Endothelial cell (in vitro differentiated cells): ENCODE data around the gene ITGB7. TPM values are rescaled to one million over a fixed set of nuclear protein-coding genes. Genes with fewer than 3 reads are reported as not detected.

Source experiments
- DNase-seq: peaks from one replicate; pipeline ENCODE4 v3.0.0; 2021; ENCODE audit warnings: low spot score
- H3K27ac Mint-ChIP-seq: one replicate; pipeline ENCODE4 v1.8.0; 2021; ENCODE audit warnings: mixed read lengths, inconsistent platforms; ENCODE audit not compliant: unreplicated experiment
- H3K27me3 Mint-ChIP-seq: one replicate; pipeline ENCODE4 v1.8.0; 2021; ENCODE audit warnings: mild to moderate bottlenecking, moderate library complexity, mixed read lengths, inconsistent platforms; ENCODE audit not compliant: unreplicated experiment
- H3K36me3 Mint-ChIP-seq: one replicate; pipeline ENCODE4 v1.8.0; 2021; ENCODE audit warnings: mild to moderate bottlenecking, low read depth, mixed read lengths, inconsistent platforms; ENCODE audit not compliant: unreplicated experiment
- H3K4me1 Mint-ChIP-seq: one replicate; pipeline ENCODE4 v1.8.0; 2021; ENCODE audit warnings: mild to moderate bottlenecking, mixed read lengths, inconsistent platforms; ENCODE audit not compliant: unreplicated experiment
- H3K4me3 Mint-ChIP-seq: one replicate; pipeline ENCODE4 v1.8.0; 2021; ENCODE audit warnings: mild to moderate bottlenecking, mixed read lengths, inconsistent platforms; ENCODE audit not compliant: unreplicated experiment
- H3K9me3 Mint-ChIP-seq: one replicate; pipeline ENCODE4 v1.8.0; 2021; ENCODE audit warnings: mixed read lengths, inconsistent platforms; ENCODE audit not compliant: unreplicated experiment
- total RNA-seq: library from RNA; stranded (reverse); fragmentation: NEBNext Ultra II Directional; extraction: Animal tissue kit (Norgen Biotek cat#: 25700); gene quantifications from one replicate; pipeline ENCODE4 v1.2.1, GENCODE V29; 2021; ENCODE audit not compliant: unreplicated experiment
- TF ChIP-seq, protein P1 (sequence below): fragments of 200-600 bp; sonication (generic); IDR thresholded peaks from one replicate; pipeline ENCODE4 v1.5.0; 2021; ENCODE audit warnings: antibody characterized with exemption; ENCODE audit not compliant: unreplicated experiment

ITGB7 gene
- total RNA-seq, 1 donor from 2014 or later: 0.56 TPM

DNA sequence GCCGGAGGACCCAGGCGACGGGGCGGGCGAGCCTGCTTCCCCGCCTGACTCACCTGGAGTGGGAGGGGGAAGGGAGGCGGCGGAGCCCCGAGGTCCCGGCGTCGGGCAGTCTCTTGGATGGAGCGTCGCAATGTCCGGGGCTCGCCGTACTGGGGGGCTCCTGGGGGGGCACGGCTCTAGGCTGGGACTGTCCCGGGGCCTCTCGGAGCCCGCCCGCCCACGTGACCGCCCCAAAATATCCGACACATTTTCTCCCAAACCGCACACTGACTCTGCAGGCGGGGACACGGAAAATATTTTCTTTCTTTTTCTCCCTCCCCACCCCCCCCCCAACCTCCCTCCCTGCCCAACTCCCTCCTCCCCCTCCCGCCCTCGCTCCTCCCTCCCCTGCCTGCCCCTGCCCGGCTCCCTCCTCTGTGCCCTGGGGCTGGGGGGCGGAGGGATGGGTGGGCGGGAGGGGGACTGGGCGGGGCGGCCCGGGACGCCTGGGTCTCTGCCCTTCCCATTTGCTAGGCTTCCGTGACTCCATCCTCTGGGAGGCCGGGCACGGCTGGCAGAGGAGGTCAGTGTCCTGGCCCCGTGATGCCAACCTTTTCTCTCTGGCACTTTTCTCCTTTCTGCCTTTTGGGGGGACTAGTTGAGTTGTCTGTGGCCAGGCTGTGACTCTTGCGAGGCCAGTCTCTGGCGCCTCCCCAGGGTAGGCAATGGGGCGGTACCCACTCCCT, 25.0 kb upstream of the ITGB7 start, which contains the start of gene RARG:
Gene RARG, minus strand, starts transcription at position 289 of the 725 bp plus-strand sequence. CDS start 4,664 bp downstream, outside the sequence.
- peak within 1 kb of the TSS; percentile 87 for H3K4me3 Mint-ChIP-seq
- H3K9me3 Mint-ChIP-seq: no peaks in the 10 kb centered on the region
- peaks cover 18% of the 10 kb centered on the region for H3K27me3 Mint-ChIP-seq
- H3K4me1 Mint-ChIP-seq: peaks cover 29% of the 10 kb centered on the region
- TF ChIP-seq, protein P1, sequence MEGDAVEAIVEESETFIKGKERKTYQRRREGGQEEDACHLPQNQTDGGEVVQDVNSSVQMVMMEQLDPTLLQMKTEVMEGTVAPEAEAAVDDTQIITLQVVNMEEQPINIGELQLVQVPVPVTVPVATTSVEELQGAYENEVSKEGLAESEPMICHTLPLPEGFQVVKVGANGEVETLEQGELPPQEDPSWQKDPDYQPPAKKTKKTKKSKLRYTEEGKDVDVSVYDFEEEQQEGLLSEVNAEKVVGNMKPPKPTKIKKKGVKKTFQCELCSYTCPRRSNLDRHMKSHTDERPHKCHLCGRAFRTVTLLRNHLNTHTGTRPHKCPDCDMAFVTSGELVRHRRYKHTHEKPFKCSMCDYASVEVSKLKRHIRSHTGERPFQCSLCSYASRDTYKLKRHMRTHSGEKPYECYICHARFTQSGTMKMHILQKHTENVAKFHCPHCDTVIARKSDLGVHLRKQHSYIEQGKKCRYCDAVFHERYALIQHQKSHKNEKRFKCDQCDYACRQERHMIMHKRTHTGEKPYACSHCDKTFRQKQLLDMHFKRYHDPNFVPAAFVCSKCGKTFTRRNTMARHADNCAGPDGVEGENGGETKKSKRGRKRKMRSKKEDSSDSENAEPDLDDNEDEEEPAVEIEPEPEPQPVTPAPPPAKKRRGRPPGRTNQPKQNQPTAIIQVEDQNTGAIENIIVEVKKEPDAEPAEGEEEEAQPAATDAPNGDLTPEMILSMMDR: no peak
- peak within 1 kb of the TSS; percentile 67 for H3K27ac Mint-ChIP-seq
- DNase-seq: no peak
- peaks cover 3% of the 10 kb centered on the region for H3K36me3 Mint-ChIP-seq

DNA sequence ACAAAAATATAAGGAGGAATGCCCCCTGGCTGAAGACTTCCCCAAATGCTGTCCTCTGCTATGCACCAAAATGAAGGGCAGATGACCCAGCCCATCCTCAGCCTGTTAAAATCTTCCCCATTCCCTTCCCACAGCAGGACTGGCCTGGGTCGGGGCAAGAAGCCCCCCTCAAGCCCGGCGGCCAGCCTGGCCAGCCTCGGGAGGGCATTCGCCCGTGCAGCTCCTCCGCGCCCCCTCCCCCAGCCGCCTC, 24.5 kb upstream of the ITGB7 start:
- TF ChIP-seq, protein P1: no peak
- Mint-ChIP-seq H3K4me1 (peaks cover 28% of the 10 kb centered on the region), H3K36me3 (peaks cover 3% of the 10 kb centered on the region), H3K27ac (no peak overlapping the region), H3K27me3 (peaks cover 21% of the 10 kb centered on the region), H3K9me3 (no peaks in the 10 kb centered on the region), H3K4me3 (peak overlapping the region; percentile 59)
- DNase-seq: no peak

DNA sequence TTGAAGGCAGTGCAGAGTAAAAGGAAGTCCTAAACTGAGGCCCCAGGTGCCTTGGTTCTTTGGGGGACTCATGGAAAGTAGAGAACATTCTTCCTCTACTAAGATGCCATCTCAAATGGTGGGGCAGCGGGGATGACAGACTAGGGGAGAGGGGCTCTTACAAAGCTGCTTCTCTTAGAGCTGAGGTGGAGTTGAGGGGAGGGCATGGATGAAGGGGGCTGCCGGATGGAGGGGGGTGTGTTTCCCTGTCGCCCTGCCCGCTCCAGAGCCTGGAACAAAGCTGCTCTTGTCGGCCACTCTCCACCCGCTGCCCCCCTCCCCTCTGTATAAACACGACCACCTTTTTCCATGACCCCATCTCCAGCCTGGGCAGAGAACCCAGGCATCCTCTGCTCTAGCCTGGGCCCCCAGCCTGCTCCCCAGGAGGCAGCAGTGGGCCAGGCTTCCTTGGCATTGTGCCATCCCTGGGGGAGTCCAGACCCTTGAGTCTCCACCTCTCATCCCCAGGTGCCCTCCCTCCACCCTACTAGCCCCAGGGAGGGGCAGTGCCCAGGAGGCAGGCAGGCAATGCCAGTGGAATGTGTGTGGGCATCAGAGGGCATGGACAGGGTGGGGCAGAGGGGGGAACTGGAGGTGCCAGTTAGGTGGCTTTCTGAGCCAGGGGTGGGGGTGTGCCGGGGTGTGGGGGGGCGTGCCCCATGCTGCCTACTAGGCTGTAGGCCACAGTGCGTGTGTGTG, 23.2 kb upstream of the ITGB7 start:
- H3K4me1 Mint-ChIP-seq: peaks cover 20% of the 10 kb centered on the region
- H3K36me3 Mint-ChIP-seq: peaks cover 3% of the 10 kb centered on the region
- TF ChIP-seq, protein P1: no peak
- H3K4me3 Mint-ChIP-seq: no peak overlapping the region
- H3K27me3 Mint-ChIP-seq: peaks cover 17% of the 10 kb centered on the region
- H3K27ac Mint-ChIP-seq: peak overlapping the region; percentile 36
- no peak for DNase-seq
- no peaks in the 10 kb centered on the region for H3K9me3 Mint-ChIP-seq

DNA sequence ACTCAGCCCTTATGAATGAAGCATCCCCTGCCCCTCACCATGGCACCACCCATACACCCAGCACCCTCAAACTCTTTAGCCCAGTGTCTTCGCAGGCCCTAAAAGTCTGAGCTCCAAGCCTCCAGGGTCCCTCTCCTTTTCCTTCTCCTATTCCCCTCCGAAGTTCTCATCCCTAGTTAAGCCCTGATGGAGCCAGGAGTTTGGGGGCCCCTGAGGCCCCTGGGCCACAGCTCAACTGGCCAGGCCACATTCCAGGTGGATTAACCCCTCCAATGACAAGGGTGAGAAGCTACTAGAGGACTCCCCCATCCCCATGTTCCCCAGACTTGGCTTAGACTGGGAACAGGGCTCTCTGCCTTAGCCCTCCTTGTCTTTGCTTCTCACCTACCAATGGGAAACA, 22.4 kb upstream of the ITGB7 start:
- DNase-seq: no peak
- peaks cover 24% of the 10 kb centered on the region for H3K4me1 Mint-ChIP-seq
- H3K36me3 Mint-ChIP-seq: peaks cover 3% of the 10 kb centered on the region
- H3K9me3 Mint-ChIP-seq: no peaks in the 10 kb centered on the region
- H3K4me3 Mint-ChIP-seq: no peak overlapping the region
- TF ChIP-seq, protein P1: no peak
- peaks cover 19% of the 10 kb centered on the region for H3K27me3 Mint-ChIP-seq
- no peak overlapping the region for H3K27ac Mint-ChIP-seq

DNA sequence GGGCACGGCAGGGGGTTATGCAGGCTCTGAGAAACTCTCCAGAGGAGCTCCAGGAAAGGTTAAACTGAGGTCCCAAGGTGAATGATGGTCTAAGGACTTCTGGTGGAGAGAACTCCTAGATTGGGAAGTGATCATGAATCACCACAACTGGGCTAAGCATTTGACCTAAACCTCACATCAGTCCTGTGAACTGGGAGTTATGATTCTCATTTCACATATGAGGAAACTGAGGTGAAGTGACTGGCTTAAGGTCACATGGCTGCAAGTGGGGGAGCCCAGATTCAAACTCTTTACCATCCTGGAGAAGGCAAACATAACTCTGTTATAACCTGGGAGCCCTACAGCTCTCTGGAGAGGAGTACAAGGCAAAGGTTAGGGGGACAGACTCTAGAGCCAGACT, 20.8 kb upstream of the ITGB7 start:
- no peak overlapping the region for H3K4me3 Mint-ChIP-seq
- peaks cover 15% of the 10 kb centered on the region for H3K27me3 Mint-ChIP-seq
- peaks cover 34% of the 10 kb centered on the region for H3K4me1 Mint-ChIP-seq
- H3K9me3 Mint-ChIP-seq: no peaks in the 10 kb centered on the region
- no peak for DNase-seq
- no peaks in the 10 kb centered on the region for H3K36me3 Mint-ChIP-seq
- TF ChIP-seq, protein P1: no peak
- no peak overlapping the region for H3K27ac Mint-ChIP-seq
